GM11168 (cell line): ENCODE measurements around the gene POLR2M.

ENCODE experiments used
- in situ Hi-C: fragments of 300-500 bp; cut with MboI; formaldehyde crosslinking; loops from one replicate; pipeline ENCODE4 v1.12.0; 2022; ENCODE audit warnings: low sequenced_read_pairs; ENCODE audit not compliant: unreplicated experiment

POLR2M gene

DNA sequence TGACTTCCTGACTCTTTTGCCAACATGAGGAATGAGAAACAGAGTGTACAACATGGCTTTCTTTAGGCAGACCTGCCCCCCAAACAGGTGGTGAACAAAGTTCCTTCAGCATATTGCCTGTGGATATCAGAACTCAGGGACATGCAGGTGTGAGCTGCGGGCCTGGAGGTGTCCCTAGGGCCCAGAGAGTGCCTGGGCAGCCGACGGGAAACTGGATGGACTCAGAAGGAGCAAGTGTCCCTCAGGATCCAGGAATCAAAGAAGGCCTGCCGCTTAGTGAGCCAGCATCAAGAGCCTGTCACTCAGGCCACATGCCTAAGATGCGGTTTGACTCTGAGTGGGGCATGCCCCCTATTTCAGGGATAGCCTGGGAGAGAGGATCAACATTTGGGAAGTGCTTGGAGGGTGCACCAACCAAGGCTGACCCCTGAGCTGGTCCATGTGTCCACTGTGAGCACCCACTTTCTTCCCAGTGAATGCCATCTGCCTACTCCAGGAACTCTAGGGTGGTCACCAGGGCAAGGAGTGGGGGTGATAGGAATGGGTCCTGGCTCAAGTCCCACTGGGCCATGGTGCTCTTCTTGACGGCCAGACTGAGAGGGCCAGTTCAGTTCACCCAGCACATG lies 16.1 kb upstream of the POLR2M start:
- in situ Hi-C loops: no loop called here

DNA sequence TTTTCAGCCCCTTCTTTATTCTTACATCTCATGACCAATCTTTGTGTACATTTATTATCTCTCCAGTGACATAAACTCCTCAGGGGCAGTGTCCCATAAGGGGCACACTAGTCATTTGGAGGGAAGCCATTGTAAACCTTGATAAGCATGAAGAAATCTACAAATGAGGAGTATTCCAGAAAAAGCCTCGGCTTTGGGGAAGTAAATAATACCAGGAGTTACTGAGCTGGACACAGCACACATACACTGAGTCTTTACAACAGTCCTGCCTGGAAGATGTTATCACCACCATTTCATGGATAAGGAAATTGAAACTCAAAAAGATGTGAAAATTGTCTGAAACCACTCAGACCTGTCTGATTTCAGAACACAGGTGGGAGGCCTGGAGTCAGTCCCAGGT lies 15.4 kb upstream of the POLR2M start:
- in situ Hi-C loops: no loop called here

DNA sequence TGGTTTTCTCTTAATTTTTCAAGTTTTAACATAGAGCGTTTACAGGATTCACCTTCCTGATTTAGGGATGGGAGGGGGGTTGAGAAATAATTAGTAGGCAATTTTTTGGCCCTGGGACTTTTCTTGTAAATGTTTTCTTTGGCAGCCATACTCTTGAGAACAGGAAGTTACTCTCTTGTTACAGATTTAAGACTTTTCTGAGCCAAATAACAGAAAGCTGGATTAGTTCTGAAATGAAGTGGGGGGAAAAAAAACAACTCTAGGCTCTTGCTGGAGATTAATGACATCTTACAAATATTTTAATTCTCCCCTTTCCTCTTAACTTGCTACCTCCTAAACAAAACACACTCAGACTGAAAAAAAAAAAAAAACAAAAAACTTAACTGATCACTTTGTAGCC lies 13.8 kb upstream of the POLR2M start:
- in situ Hi-C loops: no loop called here

DNA sequence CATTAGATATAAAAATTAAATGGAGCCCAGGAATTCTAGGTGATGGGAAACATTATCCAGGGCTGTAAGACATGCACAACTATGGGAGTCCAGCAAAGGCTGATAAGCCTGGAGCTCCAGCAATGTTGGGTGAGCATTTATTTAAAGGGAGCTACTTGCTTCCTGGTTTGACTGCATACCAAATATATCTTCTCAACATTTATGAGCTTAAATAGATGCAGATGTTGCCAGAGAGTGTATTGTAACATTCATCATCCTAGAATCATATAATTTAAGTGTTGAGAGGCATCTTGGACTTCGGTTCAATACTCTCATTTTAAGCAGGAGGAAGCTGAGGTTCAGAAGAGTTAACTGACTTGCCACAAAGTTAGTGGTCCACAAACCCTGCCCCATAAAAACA lies 12.2 kb upstream of the POLR2M start:
- in situ Hi-C loops: no loop called here

DNA sequence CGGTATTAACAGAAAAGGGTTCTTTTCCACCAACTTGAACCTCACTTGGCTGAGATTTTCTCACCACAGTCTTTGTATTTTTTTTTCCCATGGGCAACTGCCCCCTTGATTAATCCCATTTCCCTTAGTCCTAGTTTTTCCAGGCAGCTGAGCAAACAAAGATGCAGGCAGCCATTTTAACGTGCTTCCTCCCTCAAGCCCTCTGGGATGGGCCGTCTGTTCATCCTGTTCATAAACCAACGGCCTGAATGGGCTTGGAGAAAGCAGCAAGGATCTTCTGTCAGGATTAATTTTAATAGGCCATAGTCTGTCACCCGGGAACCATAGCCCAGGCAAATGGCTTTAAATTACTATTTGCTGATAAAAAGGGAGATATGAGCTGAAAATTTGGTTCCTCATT lies 10.4 kb upstream of the POLR2M start:
- in situ Hi-C loops: no loop called here

DNA sequence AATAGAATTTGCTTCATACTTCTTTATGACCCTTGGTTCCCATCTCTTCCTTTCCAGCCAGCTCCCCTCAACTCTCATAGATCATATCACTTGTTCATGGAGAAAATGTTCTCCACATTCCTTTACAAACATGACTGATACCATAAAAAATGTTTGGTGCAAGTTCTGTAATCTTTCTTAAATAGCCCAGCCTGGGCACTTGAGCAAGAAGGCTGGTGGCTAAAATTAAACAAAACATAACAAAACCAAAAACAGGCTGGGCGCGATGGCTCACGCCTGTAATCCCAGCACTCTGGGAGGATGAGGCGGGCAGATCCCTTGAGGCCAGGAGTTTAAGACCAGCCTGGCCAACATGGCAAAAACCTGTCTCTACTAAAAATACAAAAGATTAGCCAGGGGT lies 8.9 kb upstream of the POLR2M start:
- in situ Hi-C loops: no loop called here

DNA sequence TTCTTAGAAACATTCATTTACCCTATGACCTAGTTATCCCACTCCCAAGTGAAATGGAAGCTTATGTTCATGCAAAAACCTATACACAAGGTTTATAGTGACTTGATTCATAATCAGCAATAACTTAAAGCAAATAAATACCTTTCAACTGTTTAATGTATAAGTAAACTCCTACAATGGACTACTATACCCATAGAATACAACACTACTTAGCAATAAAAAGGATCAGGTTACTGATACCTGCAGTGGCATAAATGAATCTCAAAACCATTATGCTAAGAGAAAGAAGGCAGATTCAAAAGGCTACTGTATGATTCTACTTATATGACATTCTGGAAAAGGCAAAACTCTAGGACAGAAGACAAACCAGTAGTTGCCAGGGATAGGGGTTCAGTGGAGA lies 8.3 kb upstream of the POLR2M start:
- in situ Hi-C loops: no loop called here

DNA sequence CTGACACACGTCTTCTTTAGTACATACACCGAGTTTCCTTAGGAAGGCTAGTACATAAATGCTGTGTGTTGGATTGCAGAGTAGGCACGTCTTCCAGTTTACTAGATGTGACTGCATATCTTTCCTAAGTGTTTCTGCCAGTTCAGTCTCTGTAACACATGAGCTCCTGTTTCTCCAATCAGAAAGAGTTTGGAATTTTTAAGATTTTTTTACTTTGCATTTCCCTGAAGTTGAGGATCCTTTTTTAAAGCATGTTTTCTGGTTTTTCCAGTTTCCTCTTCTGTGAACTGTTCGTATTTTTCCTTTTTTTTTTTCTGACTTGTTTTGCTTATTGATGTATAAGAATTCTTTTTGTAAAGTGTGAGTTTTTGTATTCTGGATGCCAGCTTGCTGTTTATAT lies 7.5 kb upstream of the POLR2M start:
- in situ Hi-C loops: no loop called here

DNA sequence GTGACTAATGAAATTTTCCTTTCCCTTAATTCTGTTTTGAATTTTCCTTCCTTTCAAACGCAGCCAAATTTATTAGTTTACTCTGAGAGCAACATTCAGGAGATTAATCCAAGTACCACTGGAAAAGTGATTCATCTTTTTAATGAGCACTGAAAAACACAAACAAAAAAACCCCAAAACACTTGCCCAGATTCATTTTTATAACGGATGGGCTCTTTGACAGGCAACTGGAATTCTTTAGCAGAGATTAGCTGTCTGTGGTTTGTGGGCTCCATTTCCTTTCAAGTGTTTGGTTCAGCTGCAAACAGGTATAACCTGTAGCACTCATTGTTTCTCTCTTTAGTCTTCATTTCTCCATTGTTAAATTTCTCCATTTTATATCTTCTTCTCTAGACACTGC lies 3.1 kb upstream of the POLR2M start:
- in situ Hi-C loops: no loop called here

DNA sequence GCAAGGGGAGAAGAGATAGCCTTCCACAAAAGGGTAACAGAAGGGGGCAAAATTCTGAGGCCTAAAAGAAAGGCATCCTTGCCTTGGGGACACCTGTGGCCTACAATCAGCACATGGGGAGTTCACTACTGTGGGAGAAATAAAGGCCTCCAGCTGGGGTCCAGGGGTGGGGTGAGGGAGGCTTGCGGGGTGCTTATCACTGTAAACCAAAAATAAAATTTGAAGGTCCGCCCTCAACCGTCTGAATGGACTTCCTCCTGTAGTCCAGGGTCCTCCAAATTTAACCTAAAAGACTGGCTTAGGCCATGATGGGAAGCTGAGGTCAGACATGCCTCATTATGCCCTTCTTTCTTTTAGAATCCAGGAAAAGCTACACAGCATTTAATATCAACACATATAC lies 2.1 kb upstream of the POLR2M start:
- in situ Hi-C loops: no loop called here

DNA sequence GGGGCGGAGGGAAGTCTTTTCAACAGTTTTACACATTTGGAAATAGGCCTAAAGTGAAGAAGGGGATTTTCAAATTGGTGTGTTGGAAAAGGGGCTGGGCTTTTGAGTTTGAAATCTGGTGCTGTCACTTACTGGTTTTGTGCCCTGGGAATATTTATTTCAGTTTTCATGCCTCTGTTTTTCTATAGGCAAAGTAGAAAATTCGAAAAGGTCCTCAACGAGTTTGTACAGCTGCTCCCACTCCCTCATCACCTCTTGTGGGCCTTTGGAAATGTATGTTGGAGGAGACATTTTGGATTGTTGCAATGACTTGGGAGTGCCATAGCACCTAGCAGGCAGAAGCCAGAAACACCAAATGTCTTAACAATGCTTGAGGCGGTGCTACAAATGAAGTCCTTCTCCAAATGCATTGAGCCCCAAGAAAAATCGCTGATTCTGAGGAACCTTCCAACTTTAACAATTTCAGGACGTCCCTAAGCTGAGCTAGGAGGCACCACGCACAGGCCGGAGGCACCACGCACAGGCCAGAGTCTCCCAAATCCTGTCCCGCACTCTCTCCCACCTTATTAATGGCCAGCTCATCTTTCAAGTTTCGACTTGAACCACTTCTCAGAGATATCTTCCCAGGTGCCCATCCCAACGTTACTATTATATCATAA lies 639 bp upstream of the POLR2M start:
- in situ Hi-C loops: no loop called here

DNA sequence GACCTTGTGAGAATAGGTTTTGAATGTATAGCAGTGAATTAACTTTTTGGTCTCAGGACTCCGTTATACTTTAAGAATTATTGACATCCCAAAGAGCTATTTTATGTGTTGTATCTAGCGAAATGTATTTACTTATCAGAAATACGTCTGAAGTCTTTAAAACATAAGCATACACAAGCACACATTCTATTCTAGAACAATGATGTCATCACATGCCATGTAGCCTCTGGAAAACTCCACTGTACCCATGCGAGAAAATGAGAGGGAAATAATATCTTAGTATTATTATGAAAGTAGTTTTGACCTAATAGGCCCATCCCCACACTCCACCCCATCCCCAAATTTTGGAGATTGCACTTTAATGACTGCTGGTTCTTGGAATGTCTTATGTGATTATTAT lies 1.5 kb downstream of the POLR2M start:
- in situ Hi-C loops: no loop called here

DNA sequence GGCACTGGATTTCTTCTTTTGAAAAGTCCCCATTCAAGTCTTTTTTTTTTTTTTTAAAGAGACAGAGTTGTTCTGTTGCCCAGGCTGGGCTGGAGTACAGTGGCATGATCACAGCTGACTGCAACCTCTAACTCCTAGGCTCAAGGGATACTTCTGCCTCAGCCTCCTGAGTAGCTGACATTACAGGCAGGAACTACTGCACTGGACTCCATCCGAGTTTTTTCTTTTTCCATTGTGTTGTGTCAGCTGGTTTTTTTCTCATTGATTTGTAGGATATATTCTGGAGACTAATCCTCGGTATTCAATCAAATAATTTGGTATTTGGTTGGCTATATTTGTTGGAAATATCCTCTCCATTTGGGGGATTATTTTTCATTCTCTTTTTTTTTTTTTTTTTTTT lies 11.8 kb downstream of the POLR2M start:
- in situ Hi-C loops: no loop called here

DNA sequence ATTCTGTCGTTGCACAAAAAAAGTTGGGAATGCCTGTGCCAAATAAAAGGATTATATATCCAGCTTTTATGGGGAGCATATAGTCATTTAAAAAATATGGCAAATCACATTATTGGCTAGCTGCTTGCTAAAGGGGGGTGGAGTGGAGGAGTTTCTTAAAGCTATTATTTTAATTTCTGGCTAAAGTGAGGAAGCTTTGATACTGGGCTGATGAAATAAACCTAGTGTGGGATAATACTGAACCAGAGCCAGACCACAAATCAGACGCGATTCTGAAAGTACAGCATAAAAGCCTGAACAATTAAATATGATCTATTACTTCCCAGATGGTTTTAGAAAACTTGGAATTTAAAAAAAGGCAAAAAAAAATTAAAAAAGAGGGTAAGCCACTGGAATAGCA lies 14.4 kb downstream of the POLR2M start:
- in situ Hi-C loops: no loop called here

DNA sequence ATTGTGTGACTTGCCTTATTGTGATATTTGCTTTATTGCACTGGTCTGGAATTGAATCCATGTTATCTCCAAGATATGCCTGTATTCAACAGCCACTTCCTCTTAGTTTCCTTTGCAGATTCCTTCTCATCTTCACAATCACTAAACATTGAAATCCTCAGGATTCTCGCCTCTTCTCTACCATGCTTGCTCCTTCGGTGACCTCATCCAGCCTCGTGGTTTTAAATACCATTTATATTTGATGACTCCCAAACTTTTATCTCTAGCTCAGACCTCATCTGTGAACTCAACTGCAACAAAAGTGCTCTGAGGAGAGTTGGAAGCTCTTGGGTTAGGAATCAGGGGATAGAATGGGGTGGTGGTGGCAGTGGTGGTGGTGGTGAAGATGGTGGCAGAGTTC lies 19.9 kb downstream of the POLR2M start:
- in situ Hi-C loops: no loop called here

DNA sequence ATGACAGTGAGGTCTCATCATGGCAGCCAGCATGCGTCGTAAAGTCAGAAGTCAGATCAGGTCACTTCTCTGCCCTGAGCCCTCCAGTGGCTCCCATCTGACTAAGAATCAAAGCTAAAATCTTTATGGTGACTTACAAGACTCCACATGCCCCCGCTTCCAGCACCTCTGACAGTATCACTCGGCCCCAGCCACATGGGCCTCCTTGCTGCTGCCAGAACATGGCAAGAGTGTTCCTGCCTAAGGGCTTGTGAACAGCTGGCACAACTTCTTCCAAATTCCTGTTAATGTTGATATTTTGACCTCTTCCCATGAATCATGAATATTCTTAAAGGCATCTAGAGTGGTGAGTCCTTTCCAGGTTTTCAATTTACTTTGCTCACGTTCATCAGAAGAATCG lies 20.5 kb downstream of the POLR2M start:
- in situ Hi-C loops: no loop called here

DNA sequence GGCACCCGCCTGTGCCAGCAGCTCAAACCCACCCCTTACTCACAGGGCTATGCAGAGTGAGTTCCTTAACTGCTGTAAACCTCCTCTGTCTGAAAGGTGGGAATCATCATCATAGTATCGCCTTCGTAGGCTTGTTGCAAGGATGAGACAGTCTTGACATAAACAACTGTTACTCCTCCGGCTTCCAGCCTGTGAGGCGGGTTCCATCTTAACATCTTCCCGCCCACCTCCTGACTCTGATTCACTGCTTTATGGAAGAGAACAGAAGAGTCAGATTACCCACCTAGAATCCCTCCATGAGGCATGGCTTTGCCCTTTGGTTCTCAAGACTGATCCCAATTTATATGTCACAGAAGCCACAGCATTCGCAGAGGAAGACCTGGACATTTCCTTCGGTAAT lies 21.9 kb downstream of the POLR2M start:
- in situ Hi-C loops: no loop called here

DNA sequence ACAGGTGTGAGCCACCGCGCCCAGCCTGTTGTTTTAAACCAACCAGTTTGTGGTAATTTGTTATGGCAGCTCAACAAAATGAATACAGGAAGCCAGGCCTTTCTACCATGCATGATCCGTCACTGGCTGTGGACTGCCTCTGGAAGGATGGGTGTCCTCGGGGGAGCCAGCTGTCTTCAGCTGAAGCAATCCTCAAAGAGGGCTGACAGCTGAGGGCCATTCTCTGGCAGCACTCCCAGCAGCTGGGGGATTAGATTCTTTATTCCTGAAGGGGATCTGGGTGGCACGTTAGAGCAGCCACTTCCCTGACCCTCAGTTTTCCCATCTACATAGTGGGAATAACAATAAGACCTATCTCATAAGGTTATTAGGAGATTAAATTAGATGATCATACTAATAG lies 24.4 kb downstream of the POLR2M start:
- in situ Hi-C loops: no loop called here

DNA sequence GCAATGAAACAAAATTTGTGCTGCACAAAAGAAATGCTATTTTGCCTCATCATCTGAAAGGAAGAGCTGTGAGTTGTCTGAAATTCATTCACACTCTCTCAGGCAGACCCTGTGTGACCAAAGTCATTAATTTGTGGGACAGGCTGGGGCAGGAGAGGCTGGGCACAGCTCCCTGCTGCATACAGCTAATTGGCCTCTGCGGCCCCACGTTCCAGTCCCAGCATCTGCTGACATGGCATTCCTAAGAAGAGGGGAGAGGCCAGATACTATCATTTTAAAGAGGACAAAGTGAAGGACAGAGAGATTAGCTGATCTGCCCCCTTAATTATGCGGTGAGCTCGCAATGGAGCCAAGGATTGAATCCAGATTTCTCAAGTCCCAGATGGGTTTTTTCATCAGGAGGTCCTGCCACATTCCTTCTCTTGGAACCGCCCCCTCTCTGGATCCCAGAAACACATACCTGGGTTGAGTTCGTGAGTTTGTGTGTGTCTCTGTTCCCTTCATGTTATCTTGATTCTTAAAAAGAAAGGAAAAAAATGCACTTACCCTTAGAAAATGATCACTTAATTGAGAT lies 25.1 kb downstream of the POLR2M start:
- in situ Hi-C loops: no loop called here

DNA sequence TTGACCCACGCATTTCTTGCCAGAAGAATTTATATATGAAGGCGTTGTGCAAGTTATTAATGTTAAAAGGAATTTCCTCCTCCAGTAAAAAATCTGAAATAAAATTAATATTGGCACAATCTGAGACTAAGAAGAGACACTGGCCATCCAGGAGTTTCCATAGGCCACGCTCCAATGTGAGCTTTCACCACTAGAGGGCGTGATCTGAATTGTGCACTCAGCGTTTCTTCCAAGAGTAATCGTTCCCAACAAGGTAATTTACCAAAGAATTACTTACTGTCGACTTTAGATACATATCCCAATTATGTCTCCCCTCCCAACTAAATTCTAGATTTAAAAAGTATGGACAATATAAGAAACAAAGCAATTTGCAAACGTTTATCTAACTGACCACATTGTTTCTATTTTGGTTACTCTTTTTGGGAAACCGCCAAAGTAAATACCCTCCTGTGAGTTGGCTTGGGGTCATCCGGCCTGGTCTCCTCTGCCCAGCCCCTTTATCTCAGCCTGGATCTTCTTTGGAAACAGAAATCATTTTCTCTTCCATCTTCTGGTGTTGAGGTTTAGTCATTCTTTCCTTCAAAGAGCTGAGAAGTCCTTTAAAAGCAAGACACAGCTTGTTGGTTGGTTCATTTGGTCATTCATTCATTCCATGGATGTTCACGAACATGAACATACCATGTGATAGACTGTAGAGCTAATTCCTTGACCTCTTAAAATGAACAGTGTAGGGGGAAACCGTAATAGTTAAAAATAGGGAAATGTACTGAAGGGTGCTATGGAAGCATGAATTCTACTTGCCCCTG lies 26.2 kb downstream of the POLR2M start:
- in situ Hi-C loops: no loop called here

DNA sequence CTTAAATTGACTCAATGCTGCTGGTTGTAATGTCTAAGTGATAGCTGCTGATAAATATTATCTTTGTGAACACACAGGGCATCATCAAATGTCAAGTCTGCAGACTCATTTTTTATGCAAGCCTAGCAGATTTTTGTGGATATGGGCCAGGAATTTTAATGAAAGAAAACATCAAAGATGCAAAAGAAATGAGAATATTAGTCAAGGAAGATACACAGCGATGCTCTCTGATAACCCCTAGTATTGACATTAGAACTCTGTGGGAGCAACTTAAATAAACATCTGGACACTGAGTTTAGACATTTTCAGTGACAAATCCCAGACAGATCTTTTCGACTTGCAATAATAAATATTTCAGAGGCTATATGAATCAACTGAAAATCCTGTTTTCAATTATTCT lies 28.3 kb downstream of the POLR2M start:
- in situ Hi-C loops: no loop called here
